ENCODE results near the gene VPS37B. TPM values are rescaled to one million over a fixed set of nuclear protein-coding genes. Genes with fewer than 3 reads are reported as not detected.

VPS37B gene
- polyA plus RNA-seq, 1 experiment, result 18.1 TPM

DNA sequence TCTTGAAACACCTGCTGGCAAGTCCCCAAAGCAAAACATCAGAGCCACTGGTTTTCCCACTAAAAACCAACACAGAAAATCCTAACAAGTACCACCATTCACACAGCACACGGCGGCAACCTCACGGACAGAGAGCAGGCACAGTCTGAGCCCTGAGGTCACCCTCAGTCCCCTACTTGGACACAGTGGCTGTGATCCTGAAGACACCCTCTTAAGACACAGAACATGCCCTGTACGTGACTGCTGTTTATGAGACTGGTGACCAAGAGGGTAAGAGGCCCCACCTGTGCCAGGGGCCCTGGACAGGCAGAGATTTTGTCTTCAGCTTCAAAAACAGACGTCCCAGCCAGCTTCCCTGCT, 31.1 kb downstream of the VPS37B start:
- TF ChIP-seq, protein P1, sequence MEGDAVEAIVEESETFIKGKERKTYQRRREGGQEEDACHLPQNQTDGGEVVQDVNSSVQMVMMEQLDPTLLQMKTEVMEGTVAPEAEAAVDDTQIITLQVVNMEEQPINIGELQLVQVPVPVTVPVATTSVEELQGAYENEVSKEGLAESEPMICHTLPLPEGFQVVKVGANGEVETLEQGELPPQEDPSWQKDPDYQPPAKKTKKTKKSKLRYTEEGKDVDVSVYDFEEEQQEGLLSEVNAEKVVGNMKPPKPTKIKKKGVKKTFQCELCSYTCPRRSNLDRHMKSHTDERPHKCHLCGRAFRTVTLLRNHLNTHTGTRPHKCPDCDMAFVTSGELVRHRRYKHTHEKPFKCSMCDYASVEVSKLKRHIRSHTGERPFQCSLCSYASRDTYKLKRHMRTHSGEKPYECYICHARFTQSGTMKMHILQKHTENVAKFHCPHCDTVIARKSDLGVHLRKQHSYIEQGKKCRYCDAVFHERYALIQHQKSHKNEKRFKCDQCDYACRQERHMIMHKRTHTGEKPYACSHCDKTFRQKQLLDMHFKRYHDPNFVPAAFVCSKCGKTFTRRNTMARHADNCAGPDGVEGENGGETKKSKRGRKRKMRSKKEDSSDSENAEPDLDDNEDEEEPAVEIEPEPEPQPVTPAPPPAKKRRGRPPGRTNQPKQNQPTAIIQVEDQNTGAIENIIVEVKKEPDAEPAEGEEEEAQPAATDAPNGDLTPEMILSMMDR (IDR thresholded peaks at IDR 0.05; ENCODE audit: insufficient read depth, low read depth, low read length), result no peak
- peaks cover 21% of the 10 kb centered on the region for H3K36me3 ChIP-seq (ENCODE audit: control insufficient read depth, insufficient read depth, low read length)
- ChIA-PET POLR2A (no interaction called here), CTCF (interaction anchor here (0.7 to 11.1 kb wide), 3 partner anchors 71 to 737 kb away, joined by 3 to 275 read pairs (median 3); partner anchors contain the start of gene DDX55)
- H3K4me3 ChIP-seq (ENCODE audit: low read depth, low read length), result no peak overlapping the region
- H3K27me3 ChIP-seq (ENCODE audit: control insufficient read depth, insufficient read depth, low read length), result no peaks in the 10 kb centered on the region
- no peak for DNase-seq (ENCODE audit: low read depth)

DNA sequence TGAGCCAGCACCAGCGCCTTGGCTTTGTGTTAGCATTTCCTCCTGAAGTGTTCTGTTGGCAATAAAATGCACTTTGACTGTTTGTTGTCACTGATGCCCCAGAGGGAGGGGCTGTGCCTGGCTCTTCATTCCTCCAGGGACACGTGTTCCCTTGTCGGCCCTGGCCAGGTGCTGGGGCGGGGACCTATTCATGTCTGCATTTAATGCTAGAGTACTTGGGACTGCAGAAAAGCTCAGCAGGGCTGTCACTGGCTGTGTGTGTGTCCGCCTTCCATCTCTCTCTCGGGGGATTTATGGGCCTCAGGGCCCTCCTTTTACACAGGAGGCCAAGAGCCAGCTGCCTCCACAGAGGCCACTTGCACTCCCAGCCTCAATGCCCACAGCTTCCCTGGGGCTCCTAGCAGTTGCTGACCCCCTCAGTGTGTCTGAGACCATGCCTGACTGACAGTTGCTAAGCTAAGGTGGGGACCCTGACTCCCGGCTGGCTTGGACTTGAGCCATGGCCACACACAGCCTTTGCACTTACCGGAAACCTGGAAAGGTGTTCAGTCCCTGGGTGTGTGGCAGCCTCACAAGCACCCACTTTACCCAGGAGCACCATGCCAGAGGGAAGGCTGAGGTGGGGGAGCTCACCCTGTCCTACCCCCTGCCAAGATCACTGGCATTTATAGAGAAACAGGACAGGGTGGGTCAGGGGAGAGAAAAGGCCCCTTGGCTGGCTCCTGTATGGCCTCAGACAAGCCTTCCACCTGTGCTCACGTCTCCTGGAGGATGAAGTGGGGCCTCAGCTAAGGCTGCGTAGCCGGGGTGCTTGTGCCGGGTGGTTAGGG, 32.8 kb downstream of the VPS37B start:
- ChIA-PET CTCF (interaction anchor here (1.0 to 11.1 kb wide), 2 partner anchors 17 to 89 kb away, joined by 3 to 275 read pairs; no protein-coding TSS in a partner anchor), POLR2A (no interaction called here)
- TF ChIP-seq, protein P1 (IDR thresholded peaks at IDR 0.05; ENCODE audit: insufficient read depth, low read depth, low read length), result no peak
- Histone ChIP-seq H3K4me3 (ENCODE audit: low read depth, low read length) (no peak overlapping the region), H3K27me3 (ENCODE audit: control insufficient read depth, insufficient read depth, low read length) (no peaks in the 10 kb centered on the region), H3K36me3 (ENCODE audit: control insufficient read depth, insufficient read depth, low read length) (peaks cover 21% of the 10 kb centered on the region)
- DNase-seq (ENCODE audit: low read depth), result no peak

DNA sequence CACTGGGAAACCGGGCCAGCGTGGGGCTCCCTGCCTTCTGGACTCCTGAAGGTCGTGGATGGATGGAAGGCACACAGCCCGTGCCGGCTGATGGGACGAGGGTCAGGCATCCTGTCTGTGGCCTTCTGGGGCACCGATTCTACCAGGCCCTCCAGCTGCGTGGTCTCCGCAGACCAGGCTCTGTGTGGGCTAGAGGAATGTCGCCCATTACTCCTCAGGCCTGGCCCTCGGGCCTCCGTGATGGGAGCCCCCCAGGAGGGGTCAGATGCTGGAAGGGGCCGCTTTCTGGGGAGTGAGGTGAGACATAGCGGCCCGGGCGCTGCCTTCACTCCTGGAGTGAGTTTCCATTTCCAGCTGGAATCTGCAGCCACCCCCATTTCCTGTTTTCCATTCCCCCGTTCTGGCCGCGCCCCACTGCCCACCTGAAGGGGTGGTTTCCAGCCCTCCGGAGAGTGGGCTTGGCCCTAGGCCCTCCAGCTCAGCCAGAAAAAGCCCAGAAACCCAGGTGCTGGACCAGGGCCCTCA, 33.8 kb downstream of the VPS37B start:
- POLR2A ChIA-PET, result no interaction called here
- CTCF ChIA-PET, result interaction anchor here (0.5 to 11.1 kb wide), 8 partner anchors 9 to 376 kb away, joined by 3 to 275 read pairs (median 6); partner anchors contain the start of gene ARL6IP4

DNA sequence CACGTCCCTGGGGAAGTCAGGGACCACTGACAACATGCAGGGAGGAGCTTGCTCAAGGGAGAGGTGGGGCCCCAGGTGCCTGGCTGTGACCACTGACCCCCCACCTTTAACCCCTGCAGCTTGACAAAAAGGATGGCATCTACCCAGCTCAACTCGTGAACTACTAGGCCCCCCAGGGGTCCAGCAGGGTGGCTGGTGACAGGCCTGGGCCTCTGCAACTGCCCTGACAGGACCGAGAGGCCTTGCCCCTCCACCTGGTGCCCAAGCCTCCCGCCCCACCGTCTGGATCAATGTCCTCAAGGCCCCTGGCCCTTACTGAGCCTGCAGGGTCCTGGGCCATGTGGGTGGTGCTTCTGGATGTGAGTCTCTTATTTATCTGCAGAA, 34.3 kb downstream of the VPS37B start:
- no peak for DNase-seq (ENCODE audit: low read depth)
- POLR2A ChIA-PET, result no interaction called here
- TF ChIP-seq, protein P1 (IDR thresholded peaks at IDR 0.05; ENCODE audit: insufficient read depth, low read depth, low read length), result no peak
- H3K4me3 ChIP-seq (ENCODE audit: low read depth, low read length), result no peak overlapping the region
- CTCF ChIA-PET, result interaction anchor here (0.5 to 11.1 kb wide), 14 partner anchors 8 to 377 kb away, joined by 3 to 275 read pairs (median 7); partner anchors contain the start of genes ARL6IP4 and OGFOD2
- H3K27me3 ChIP-seq (ENCODE audit: control insufficient read depth, insufficient read depth, low read length), result no peaks in the 10 kb centered on the region
- H3K36me3 ChIP-seq (ENCODE audit: control insufficient read depth, insufficient read depth, low read length), result peaks cover 12% of the 10 kb centered on the region

More for the DNA sequence above, 33.8 kb downstream of the VPS37B start:
- TF ChIP-seq, protein P1 (IDR thresholded peaks at IDR 0.05; ENCODE audit: insufficient read depth, low read depth, low read length), result no peak
- H3K27me3 ChIP-seq (ENCODE audit: control insufficient read depth, insufficient read depth, low read length), result no peaks in the 10 kb centered on the region
- no peak for DNase-seq (ENCODE audit: low read depth)
- peaks cover 14% of the 10 kb centered on the region for H3K36me3 ChIP-seq (ENCODE audit: control insufficient read depth, insufficient read depth, low read length)
- H3K4me3 ChIP-seq (ENCODE audit: low read depth, low read length), result no peak overlapping the region

DNA sequence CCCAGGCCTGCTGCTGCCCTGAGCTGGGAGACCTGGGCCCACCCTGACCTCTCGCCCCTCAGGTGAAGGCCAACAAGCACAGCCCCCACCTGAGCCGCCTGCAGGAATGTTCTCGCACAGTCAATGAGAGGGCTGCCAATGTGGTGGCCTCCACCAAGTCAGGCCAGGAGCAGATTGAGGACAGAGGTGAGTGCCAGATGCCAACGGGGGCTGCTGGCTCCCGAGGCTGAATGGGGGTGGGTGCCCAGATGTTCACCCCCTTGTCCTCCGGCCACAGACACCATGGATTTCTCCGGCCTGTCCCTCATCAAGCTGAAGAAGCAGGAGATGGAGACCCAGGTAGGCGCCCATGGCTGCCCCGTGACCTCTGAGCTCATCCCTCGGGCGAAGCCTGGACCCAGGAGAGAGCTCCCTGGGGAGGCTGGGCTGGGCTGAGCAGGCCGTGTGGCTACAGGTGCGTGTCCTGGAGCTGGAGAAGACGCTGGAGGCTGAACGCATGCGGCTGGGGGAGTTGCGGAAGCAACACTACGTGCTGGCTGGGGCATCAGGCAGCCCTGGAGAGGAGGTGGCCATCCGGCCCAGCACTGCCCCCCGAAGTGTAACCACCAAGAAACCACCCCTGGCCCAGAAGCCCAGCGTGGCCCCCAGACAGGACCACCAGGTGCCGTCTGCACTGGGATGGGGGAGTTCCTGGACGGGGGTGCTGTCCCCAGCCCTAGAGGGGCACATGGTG, 34.9 kb downstream of the VPS37B start:
- POLR2A ChIA-PET, result no interaction called here
- CTCF ChIA-PET, result interaction anchor here (0.5 to 11.1 kb wide), 27 partner anchors 9 to 397 kb away, joined by 3 to 275 read pairs (median 4); partner anchors contain the start of genes ABCB9, ARL6IP4 and OGFOD2
- Histone ChIP-seq H3K27me3 (ENCODE audit: control insufficient read depth, insufficient read depth, low read length) (no peaks in the 10 kb centered on the region), H3K36me3 (ENCODE audit: control insufficient read depth, insufficient read depth, low read length) (peaks cover 9% of the 10 kb centered on the region), H3K4me3 (ENCODE audit: low read depth, low read length) (no peak overlapping the region)
- TF ChIP-seq, protein P1 (IDR thresholded peaks at IDR 0.05; ENCODE audit: insufficient read depth, low read depth, low read length), result no peak
- DNase-seq (ENCODE audit: low read depth), result no peak
